DMS53 treated with DMSO at 0.1 percent for 48 hours (cell line): Measurements from ENCODE around the gene FXN.

Source experiments
- DNase-seq: peaks from one replicate; lab custom pipeline; 2025; ENCODE audit not compliant: unreplicated experiment; lab: John Stamatoyannopoulos, UW

FXN gene

DNA sequence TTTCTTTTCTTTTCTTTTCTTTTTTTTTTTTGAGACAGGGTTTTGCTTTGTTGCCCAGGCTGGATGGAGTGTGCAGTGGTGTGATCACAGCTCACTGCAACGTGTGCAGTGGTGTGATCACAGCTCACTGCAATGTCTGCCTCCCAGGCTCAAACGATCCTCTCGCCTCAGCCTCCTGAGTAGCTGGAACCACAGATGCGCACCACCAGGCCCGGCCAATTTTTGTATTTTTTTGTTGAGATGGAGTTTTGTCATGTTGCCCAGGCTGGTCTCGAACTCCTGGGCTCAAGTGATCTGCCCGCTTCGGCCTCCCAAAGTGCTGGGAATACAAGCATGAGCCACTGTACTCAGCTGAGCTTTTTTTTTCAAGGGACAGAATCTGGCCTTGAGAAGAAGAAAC is 101.8 kb downstream of the FXN start:
- DNase-seq = no peak

- no peak for DNase-seq
These were observed 104.0 kb downstream of the FXN start for GRCh38 chr9:69139596-69139995.

- no peak for DNase-seq
These were observed 104.7 kb downstream of the FXN start for GRCh38 chr9:69140123-69140735.

DNA sequence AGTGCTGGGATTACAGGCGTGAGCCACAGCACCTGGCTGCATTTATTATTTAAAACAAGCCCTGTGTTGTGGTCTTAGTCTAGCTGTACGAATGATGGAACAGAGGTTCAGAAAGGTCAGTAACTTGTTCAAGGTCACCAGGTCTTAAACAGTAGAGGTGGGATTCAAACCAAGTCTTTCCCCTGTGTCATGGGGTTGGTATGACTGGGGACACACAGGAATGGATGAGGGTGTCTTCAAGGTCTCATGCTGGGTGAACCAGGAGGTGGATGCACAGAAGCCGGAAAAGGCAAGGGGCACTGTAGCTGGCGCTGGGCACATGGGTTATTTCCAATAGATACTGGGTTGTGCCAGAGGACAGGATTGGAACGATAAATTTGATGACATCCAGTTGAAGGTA is 106.3 kb downstream of the FXN start:
- DNase-seq = no peak

GRCh38 chr9:69143291-69143690 is 107.7 kb downstream of the FXN start:
- DNase-seq = no peak

- DNase-seq = no peak
These were observed 109.7 kb downstream of the FXN start for GRCh38 chr9:69145144-69145715.

DNA sequence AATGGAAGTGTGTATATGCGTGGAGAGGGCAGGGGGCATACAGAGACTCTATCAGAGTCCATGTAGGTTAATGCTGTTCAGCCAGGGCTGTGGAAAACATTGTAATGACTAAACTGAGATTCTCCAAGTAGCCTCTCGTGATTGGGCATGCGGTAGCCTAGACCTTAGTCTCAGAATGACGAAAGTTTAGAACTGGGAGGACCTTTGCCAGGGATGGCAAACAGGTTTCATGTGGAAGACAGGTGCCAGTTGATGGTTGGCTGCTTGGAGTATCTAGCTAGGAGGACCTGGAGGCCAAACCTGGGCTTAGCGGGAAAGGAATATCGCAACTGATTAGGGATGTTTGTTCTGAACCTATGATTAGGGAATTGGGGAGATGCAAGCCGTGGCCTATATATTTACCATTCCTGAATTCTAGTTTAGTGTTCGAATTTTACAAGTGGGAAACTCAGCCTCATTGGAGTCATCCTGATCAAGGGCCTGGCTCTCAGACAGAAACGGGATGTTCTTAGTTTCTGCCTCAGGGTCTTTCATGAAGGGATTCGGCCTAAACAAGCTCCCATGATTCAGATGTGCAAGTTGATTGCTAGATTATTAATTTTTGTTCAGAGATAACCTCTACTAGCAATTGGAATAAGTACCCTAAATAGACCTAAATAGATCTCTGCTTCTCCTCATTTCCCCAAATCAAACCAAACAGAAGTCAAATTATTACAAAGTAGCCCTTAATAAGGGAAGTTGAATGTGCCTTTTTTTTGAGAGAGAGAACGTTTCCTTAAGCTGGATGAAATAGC is 111.7 kb downstream of the FXN start:
- DNase-seq = no peak

- DNase-seq = peak; percentile 61
These were observed 113.8 kb downstream of the FXN start for GRCh38 chr9:69149321-69149807.
